ENCODE data around the gene NAT14.
A peak's percentile ranks its signal among the peaks of the same experiment; 100 is the strongest.
"Not testable (repeated sequence)": the region's sequence is repeated elsewhere in the genome, so short reads cannot be mapped to it uniquely, and the experiment has no call there.

The NAT14 gene

DNA sequence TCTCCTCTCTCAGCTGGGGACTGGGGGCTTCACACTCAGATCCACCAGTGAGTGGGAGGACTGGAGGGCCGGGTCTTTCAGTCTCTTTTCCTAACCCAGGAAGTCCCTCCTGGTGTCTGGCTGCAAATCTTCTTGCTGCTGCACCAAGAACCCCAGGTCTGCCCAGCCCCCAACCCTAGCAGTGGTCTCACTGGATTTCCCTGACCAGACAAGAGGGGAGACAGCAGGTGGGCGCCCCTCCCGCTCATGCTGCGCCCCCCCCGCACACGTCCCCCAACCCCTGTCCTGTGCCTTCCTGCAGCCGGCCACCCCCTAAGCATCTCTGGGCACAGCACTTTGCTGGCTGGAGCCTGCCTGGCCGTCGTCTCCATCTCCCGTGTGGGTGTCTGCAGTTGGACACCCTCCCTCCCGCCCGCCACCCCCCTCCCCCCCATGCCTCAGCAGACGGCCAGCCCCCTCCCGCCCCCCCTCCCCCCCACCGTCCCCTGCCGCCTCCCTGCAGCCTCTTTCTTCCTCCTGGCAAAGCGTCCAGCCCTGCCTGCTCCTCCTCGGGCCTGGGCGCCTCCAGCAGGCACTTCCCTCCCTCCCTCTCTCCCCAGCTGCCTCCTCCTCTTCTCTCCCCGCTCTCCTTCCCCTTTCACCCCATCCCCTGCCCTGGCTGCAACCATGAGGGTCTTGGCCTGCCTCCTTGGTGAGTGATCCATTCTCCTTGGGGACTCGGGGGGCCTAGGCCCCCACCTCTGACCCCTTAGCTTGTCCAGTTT, 3.1 kb downstream of the NAT14 start, which contains the start of gene SSC5D:
SSC5D (plus strand) TSS at position 513 of the 764 bp plus-strand sequence; CDS start at position 667, 154 bp downstream.
- no peak for DNase-seq

DNA sequence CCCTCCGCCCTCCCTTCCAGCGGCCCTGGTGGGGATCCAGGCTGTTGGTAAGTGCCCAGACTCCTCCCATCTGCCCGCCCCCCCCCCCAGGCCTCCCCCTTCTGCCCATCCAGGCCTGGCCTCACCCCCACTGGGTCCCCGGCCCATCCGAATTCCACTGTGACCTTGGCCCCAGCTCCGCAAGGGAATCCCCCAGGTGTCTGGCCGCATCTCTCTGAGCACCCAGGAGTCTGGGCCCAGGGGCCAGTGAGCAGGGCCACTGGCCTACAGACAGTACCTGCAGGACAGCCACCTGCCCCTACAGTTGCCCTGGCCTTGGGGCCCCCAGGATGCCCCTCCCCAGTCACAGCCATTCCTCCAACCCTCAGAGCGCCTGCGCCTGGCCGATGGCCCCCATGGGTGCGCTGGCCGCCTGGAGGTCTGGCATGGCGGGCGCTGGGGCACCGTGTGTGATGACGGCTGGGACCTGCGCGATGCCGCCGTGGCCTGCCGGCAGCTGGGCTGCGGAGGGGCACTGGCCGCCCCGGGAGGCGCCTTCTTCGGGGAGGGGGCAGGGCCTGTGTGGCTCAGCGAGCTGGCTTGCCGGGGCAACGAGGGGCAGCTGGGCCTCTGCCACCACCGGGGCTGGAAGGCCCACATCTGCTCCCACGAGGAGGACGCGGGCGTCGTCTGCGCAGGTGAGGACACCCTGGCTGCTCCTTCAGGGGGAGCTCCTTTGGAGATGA, 4.2 kb downstream of the NAT14 start:
- DNase-seq = no peak

DNA sequence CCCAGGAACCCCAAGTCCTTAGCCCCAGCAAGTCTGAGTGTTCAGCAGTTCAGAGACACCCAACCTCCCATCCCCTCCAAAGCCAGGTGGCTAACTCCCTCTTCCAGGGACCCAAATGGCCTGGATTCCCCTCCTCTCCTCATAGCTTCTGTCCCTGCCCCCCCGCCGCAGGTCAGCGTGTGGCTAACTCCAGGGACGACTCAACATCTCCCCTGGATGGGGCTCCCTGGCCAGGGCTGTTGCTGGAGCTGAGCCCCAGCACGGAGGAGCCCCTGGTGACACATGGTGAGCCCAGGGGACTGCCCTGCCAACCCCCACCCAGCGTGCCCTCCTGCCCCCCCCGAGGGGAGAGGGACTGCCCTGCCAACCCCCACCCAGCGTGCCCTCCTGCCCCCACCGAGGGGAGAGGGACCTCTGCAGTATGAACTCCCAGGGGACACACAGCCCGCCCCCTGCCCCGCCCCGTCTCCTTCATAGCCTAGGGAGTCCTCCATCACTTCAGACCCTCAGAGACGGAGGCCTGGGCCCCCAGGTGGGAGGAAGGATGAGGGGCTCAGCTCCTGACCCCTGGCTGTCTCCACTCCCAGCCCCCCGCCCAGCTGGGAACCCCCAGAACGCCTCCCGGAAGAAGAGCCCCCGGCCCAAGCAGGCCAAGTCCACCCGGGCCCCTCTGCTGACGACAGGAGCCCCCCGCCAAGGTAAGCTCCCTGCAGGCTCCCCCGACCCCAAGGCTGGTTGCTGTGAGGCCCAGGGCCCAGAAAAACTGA, 4.9 kb downstream of the NAT14 start:
- DNase-seq = no peak

DNA sequence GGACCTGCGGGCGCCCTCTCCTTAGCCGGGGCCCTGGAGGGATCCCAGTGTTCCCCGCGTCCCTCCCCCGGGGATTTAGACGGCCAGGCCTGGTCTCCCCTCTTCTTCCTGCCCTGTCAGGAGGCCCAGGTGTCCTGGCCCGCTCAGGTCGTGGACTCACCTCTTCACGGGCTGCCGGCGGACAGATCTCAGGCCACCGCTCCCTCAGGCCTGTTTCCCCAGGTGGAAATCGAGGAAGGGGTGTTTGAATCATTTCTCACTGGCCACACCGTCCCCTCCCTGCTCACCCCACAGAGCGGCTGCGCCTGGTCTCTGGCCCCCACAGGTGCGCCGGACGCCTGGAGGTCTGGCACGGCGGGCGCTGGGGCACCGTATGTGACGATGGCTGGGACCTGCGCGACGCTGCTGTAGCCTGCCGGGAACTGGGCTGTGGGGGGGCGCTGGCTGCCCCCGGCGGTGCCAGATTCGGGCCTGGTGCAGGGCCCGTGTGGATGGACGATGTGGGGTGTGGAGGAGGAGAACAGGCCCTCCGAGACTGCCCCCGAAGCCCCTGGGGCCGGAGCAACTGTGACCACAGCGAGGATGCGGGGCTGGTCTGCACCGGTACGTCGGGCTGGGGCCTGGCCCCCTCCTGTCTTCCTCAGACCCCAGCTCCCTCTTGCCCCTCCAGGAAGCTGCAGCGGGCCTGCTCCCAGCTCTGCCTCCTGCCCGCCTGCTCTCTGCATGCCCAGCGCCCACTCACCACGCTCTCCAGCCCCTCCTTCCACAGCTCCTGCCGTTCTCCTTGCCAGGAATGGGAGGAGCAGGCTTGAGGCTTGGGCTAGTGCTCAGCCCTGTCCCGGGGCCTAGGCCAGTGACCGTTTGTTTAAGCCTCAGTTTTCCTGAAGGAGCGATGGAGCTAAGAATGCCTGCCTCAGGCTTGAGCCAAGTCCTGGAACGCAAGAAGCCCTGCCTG, 5.8 kb downstream of the NAT14 start:
- DNase-seq = no peak

DNA sequence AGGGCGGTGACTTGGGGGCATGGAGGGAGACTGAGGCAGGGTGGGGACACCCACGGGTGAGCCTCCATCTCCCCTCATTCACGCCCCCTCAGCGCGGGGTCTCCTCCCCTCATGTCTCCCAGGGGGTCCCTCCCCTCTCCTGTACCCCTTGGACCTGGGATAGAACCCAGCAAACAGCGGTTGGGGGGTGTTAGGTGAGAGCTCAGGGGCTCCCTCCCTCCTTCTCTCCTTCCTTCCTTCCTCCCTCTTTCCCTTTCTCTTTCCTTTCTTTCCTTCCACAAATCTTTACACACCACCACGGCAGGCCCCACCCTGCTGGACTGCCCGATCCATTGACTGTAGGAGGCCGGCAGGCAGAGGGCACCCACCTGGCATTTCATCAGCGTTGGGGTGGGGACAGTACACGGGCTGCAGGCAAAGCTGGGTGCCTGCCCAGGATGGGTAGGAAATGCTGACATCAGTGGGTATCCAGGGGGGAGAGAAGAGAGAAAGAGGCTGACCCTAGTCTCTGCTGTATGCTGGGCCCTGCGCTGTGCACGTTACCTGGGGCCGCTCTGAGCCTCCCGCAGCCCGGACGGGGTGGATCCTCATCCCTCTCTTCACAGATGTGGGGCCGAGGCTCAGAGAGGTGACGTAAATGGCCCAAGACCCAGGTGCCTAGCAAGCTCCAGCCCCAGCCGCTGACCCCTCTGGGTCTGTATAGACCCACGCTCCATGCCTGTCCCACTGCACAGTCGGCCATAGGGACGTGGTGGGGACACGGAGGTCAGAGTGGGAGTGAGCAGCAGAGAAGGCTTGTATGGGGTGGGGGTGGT, 6.8 kb downstream of the NAT14 start:
- DNase-seq = no peak

GRCh38 chr19:55492362-55492944, 7.5 kb downstream of the NAT14 start:
- no peak for DNase-seq

DNA sequence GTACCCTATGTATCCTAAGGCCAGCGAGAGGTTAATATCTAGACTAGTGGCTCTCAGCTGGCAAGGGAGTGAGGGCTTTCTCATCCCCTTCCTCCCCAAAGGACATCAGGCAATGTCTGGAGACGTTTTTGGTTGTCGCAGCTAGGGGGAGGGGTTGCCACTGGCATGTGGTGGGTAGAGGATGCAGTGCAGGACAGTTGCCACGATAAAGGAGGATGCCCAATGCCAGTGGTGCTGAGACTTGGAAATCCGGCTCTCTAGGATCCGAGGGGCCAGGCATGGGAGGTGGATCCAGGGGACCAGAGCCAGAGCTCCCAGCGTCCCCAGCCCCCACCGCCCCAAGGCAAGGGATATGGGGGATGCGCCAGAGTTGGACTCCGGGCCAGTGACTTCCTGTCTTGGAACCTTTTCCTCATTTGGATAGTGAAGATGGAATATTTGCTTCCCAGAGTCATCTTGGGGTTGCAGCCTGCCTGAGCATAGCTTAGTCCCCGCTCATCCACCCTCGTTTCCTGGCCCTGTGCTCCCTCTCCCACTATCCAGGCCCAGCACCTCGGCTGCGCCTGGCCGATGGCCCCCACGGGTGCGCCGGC, 8.2 kb downstream of the NAT14 start:
- DNase-seq = no peak

DNA sequence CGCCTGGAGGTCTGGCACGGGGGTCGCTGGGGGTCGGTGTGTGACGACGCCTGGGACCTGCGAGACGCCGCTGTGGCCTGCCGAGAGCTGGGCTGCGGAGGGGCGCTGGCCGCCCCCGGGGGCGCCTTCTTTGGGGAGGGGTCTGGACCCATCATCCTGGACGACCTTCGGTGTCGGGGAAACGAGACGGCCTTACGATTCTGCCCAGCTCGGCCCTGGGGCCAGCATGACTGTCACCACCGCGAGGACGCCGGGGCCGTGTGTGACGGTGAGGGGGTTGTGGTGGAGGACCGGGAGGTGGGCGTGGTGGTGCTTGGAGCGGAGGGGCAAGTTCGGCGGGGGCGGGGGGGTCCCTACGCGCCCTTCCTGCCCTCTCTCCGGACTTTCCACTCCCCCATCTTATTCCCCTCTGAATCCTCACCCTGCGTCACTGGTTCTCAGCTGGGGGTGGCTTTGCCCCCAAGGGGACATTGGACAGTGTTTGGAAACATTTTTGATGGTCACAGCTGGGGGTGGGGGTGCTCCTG, 8.7 kb downstream of the NAT14 start:
- DNase-seq = no peak

DNA sequence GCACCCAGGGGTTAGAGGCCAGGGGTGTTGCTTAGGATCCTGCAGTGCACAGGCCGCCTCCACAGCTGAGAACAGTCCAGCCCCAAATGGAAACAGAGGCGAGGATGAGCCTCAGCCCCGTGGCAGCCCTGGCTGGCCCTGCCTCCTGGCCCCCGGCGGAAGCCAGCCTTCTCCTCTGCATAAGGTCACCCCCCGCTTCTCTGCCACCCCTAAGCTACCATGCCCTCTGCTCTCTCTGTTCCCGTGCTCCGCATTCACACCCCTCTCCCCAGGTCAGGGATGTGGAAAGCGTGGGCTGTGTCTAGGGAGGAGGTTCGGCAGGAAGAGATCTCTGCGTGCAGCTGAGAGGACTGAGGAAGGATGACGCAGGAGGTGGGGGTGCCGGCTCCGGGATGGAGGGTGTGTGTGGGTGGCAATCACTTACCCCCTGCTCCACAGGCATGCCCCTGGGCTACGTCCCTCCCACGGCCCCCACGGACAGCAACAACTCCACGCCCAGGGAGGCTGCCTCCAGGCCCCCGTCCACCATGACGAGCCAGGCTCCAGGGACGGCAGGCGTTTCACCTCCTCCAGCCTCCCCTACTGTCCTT, 9.3 kb downstream of the NAT14 start:
- DNase-seq = no peak

DNA sequence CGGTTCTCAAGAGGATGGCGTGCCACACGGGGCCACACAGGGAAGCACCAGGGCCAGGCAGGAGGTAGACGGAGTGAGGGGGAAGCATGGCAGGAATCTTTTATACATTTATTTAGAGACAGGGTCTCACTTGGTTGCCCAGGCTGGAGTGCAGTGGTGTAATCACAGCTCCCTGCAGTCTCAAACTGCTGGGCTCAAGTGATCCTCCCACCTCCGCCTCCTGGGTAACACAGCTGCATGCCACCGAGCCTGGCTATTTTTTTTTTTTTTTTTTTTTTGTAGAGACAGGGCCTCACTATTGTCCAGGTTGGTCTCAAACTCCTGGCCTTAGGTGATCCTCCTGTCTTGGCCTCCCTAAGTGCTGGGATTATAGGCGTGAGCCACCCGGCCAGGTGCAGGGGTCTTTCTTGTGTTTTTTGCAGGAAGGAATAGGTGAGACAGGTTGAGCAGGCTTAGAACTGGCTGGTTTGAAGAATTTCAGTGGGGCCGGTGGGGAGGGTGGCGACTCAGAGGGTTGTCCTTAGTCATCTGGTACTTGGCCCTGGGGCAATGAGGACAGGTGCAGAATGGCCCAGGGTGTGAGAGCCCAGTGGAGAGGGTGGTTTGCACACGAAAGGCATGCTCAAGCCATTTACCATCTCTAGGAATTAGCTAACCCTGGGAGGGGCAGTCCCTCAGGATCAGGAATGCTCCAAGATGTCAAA, 10.8 kb downstream of the NAT14 start:
- no peak for DNase-seq

GRCh38 chr19:55496820-55497219, 11.8 kb downstream of the NAT14 start:
- DNase-seq = not testable (repeated sequence)

GRCh38 chr19:55497763-55498162, 12.8 kb downstream of the NAT14 start:
- DNase-seq = no peak

- DNase-seq = no peak
Measured at GRCh38 chr19:55498246-55498840, 13.4 kb downstream of the NAT14 start.

DNA sequence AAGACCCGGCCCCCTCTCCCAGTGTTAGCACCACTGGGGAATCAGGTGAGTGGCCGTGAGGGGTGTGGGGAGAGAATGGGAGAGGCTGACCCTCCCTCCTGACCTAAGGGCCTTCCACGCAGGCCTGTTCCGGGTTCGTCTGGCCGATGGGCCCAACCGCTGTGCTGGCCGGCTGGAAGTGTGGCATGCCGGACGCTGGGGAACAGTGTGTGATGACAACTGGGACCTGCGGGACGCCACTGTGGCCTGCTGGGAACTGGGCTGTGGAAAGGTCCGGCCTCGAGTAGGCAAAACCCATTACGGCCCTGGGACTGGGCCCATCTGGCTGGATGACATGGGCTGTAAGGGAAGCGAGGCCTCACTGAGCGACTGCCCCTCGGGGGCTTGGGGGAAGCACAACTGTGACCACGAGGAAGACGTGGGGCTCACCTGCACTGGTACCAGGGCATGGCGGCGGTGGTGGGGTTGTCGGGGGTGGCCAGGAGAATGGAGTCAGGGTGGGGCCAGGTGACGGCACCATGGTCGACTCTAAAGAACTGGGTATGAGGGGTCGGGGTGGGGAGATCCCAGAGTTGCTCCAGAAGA, 15.5 kb downstream of the NAT14 start:
- no peak for DNase-seq

DNA sequence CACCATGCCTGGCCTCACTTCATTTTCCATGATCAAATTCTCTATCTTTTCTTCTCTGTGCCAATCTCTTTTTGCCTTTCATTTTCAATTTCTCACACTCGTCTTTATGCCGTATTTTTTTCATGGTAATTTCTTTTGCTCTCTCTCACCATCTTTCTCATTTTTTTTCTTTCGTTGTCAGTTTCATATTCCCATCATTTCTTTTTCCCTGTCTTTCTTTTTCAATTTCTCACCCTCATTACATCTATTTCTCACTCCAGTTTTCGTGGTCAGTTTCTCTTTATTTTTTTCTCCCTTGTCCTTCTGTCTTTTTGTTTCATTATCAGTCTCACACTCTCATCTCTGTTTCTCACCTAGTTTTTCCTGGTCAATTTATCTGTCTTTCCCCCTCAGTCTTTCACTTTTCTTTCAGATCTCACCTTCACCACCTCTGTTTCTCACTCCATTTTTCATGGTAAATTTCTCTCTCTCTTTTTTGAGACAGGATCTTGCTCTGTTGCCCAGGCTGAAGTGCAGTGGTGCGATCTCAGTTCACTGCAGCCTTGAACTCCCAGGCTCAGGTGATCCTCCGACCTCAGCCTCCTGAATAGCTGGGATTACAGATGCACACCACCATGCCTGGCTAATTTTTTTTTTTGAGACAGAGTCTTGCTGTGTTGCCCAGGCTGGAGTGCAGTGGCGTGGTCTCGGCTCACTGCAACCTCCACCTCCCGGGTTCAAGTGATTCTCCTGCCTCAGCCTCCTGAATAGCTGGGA, 17.4 kb downstream of the NAT14 start:
- DNase-seq = no peak

GRCh38 chr19:55503157-55503501, 18.1 kb downstream of the NAT14 start:
- no peak for DNase-seq

DNA sequence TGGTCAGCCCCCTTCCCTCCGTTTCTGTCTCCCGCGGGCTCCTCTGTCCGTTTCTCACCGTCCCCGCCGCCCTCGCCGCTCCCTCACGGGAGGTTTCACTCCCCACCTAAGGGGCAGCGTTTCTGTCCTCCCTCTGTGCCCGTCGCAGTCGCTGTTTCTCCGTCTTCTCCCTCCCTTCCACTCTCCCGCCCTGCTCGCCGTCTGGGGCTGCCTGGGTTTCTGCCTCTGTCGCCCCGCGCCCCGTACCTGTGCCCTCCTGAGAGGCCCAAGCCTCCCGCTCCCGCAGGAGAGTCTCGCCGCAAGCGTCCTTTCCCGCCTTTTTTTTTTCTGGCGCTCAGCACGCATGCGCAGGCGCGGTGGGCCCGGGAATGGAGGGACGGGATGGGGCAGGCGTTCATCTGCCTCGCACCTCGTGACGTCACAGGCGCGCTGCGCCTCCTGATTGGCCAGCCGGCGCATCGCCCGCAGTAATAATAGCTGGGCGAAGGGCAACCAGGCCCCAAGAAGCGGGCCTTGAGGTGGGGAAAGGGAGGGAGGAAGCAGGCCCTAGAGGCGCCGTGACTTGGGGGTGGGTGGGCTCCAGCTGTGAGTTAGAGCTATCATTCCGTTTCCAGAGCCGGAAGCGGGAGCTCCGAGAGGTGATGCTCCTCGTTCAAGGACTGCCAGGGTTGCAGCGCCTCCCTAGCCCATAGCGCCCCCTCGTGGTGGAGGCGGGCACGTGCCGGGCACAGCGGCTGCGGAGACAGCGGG, 18.7 kb downstream of the NAT14 start:
- DNase-seq = peak; percentile 82 to 96

Measured in inflammatory macrophage treated with lipopolysaccharide for 1 hour (primary cell).